Activated CD8-positive, alpha-beta memory T cell treated with anti-CD3 and anti-CD28 coated beads, Interleukin-2, amount 50 U/mL, for 1 hour (primary cell): Measurements from ENCODE around the gene CCDC14.
"Not testable (repeated sequence)": the region's sequence is repeated elsewhere in the genome, so short reads cannot be mapped to it uniquely, and the experiment has no call there.

Source experiments
- DNase-seq: peaks from one replicate; pipeline ENCODE4 v3.0.0-alpha.2; 2020; ENCODE audit errors: extremely low read depth

Gene CCDC14

GRCh38 chr3:123907720-123908119, 53.3 kb downstream of the CCDC14 start:
- no peak for DNase-seq

DNA sequence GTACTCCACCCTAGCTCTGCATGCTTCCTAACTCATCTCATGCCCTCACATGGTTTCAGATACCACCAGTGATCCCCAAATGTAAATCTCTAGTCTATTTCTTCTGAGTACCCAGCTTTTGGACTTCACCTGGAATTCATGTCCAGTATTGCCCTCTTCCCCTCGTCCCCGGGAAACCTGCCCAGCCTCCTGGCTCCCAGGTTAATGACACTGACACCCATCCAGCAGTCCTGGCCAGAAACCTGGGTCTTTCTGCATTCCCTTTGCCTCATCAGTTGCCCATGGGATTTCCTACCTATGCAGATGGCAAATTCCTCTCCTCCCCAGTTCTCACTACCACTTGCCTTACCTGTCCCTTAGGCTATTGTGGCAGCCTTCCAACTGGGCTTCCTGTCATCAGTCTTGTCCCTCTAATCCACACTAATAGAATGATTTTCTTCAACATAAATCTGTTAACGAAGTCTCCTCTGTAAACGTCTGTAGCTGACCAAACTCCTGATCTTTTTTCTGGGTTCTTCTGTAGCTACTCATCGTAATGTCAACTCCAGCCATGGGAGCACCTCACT, 61.6 kb downstream of the CCDC14 start:
- DNase-seq: no peak

DNA sequence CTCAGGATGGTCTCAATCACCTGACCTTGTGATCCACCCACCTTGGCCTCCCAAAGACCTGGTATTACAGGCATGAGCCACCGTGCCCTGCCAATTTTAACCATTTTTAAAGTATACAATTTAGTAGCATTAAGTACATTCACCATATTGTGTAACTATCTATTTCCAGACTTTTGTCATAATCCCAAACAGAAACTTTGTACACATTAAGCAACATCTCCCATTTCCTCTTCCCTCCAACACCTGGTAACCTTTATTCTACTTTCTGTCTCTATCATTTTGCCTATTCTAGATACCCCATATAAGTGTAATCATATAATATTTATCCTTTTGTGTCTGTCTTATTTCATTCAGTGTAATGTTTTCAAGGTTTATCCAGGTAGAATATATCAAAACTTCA, 68.0 kb downstream of the CCDC14 start:
- no peak for DNase-seq

DNA sequence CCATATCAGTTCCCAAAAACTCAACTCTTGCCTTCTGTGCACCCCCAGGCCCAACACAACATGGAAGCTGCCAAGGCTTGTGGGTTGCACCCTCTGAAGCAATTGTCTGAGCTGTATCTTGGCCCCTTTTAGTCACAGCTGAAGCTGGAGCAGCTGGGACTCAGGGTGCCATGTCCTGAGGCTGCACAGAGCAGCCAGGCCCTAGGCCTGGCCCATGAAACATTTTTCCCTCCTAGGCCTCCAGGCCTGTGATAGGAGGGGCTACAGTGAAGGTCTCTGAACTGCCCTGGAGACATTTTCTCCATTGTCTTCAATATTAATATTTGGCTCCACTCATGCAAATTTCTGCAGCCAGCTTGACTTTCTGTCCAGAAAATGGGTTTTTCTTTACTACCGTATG, 68.8 kb downstream of the CCDC14 start:
- DNase-seq: no peak

DNA sequence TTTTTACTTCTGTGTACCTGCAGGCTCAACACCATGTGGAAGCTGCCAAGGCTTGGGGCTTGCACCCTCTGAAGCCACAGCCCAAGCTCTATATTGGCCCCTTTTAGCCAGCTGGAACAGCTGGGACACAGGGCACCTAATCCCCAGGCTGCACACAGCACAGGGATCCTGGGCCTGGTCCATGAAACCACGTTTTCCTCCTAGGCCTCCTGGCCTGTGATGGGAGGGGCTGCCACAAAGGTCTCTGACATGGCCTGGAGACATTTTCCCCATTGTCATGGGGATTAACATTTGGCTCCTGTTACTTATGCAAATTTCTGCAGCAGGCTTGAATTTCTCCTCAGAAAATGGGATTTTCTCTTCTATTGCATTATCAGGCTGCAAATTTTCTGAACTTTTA, 70.0 kb downstream of the CCDC14 start:
- not testable (repeated sequence) for DNase-seq

GRCh38 chr3:123890162-123890561, 70.9 kb downstream of the CCDC14 start:
- not testable (repeated sequence) for DNase-seq

- no peak for DNase-seq
These were observed 76.0 kb downstream of the CCDC14 start for GRCh38 chr3:123884993-123885392.

DNA sequence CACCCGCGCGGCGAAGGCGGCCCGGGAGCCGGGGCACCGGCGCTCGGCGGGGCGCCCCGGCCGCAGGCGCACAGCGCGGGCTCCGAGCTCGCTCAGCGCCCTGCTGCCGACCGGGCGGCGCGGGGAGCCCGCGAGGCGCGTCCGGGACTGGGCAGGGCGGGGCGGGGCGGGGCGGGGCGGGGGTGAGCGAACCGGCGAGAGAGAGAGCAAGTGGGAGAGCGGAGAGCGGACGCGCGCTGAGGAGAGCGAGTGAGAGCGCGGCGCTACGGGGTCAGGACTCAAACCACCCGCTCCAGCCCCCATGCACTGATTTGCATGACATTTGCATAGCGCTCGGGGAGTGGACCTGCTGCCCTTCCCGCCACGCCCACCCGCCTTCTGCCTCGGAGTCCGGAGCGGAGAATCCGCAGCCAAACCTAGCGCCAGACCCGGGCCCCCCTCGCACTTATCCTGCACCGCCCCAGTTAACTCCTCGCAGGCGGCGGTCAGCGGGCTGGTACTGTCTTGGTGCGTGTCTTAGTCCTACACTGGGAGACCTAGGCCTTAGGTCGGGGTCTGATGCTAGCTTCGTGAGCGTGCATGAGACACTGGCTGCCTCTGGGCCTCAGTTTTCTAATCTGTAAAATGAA, 76.7 kb downstream of the CCDC14 start, which contains the start of gene MYLK:
Gene MYLK (minus strand): TSS at position 130 of the 629 bp plus-strand sequence. CDS start 90,491 bp downstream, outside the sequence.
- DNase-seq: no peak

- DNase-seq: no peak
These were observed 77.3 kb downstream of the CCDC14 start for GRCh38 chr3:123883701-123884202.

DNA sequence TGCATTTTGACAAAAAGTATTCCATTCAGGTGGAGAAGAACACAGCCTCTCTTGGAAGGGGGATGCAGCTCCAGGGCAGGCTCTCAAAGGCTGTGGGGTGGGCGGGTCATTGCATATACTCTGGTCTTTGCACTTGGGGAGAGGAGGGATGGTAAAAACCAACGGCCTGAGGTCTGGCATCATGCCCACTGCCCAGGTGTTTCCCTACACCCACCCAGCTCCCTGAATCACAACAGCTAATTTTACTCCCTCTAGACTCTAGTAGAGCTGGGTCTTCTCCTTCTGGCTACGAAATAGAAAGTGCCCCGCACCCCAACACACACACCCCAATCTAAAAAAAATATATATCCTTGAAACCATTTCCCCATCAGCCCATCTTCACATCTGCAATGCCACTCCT, 77.9 kb downstream of the CCDC14 start:
- DNase-seq: no peak

DNA sequence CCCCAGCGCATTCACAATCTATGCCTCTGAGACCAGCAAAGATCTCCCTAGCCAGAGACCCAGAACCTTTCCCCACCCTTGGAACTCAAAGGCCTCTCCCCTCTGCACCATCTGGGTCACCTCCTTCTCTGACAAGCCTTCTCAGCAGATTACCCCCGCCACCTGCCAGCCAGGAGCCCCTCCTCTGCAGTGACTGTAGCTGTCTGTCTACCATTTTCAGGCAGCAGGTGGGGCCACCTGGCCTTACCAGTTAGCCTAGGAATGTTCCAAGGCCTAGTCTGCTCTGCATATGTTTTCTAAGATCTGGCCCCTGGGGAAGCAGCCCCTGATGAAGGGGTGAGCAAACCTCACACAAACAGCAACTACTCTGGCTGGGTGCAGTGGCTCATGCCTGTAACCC, 79.3 kb downstream of the CCDC14 start:
- no peak for DNase-seq

GRCh38 chr3:123880998-123881561, 79.9 kb downstream of the CCDC14 start:
- DNase-seq: no peak

DNA sequence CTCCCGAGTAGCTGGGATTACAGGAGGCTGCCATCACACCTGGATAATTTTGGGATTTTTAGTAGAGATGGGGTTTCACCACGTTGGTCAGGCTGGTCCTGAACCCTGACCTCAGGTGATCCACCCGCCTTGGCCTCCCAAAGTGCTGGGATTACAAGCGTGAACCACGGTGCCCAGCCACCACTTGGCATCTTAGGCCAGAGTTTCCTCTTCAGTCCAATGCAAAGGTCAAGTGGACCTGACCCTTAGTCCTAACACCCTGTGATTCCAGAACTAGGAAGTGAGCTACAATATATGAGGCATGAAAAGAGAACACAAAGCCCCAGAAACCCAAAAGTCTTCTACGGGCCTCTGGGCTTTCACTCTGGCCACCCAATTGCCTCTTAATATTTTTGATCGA, 82.2 kb downstream of the CCDC14 start:
- no peak for DNase-seq

DNA sequence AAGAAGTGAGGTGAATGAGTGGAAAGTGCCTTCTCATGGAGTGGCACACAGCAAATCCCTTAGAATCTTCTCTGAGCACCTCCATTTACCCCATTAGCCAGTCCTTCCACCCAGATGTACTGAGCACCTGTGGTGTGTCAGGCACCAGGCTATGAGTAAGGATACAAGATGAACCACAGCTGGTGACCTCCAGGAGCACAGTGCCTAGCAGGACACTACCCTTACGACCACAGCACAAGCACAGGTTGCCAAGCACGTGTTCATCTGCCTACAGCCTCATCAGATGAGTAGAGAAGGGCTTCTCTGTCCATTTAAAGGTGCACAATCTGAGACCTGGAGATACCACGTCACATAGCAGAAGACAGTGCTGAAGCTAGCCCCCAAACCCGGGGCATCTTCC, 83.1 kb downstream of the CCDC14 start:
- DNase-seq: no peak

- DNase-seq: no peak
These were observed 83.6 kb downstream of the CCDC14 start for GRCh38 chr3:123877466-123877865.

DNA sequence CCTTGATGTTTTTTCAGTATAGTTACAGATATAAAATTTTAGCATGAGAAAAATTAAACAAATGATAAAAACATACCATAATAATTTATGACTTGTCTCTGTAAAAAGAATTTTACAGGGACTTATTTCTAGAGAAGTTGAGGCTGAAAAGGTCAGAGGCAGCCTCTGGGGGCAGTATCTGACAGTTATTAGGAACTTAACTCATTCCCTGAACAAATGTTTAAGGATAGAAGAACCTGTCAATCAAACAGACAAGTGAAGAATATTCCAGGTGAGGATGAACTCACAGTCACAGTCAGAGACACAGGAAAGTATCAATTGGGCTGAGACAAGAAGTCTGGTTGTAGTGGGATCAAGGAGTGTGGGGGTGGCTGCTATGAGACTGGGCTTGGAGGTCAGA, 84.2 kb downstream of the CCDC14 start:
- no peak for DNase-seq

GRCh38 chr3:123872621-123873020, 88.4 kb downstream of the CCDC14 start:
- no peak for DNase-seq

DNA sequence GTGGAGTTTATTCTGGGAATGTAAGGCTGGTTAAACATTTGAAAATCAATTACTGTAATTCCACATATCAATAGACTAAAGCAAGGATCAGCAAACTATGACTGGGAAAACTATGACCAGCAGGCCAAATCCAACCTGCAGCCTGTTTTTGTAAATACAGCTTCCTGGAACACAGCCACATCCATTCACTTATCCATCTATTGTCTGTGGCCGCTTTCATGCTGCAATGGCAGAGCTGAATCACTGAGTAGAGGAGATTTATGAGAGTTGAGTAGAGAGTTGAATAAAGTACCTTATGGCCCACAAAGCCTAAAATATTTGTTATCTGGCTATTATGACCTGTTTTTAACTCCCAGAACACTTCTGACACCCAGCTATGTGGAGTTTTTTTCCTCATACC, 89.1 kb downstream of the CCDC14 start:
- DNase-seq: no peak

- DNase-seq: no peak
These were observed 91.0 kb downstream of the CCDC14 start for GRCh38 chr3:123870033-123870432.

GRCh38 chr3:123869165-123869564, 91.9 kb downstream of the CCDC14 start:
- no peak for DNase-seq

DNA sequence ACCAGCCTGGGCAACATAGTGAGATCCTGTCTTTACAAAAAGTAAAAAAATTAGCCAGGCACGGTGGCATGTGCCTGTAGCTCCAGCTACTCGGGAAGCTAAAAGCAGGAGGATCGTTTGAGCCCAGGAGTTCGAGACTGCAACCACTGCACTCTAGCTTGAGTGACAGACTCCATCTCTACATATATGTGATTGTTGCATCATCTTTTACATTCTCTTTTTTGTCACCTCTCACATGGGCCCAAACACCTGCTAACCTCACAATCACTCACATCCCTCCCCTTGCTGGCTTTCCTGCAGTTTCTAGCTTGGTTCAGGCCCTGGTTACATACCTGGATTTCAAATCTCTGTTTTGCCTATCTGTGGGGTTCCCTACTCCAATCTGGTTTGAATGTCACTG, 96.3 kb downstream of the CCDC14 start:
- no peak for DNase-seq
